Stomach (tissue), 4 donors: Measurements from ENCODE around the gene EP300.

ENCODE experiments used
- EP300 ChIP-seq: sonication (generic); formaldehyde crosslinking; IDR thresholded peaks from one replicate; pipeline ENCODE4 v1.6.1; 2017; ENCODE audit warnings: antibody characterized with exemption
- POLR2A ChIP-seq, 4 donors: fragments of 450-650 bp; IDR thresholded peaks; one replicate each; pipeline ENCODE4 v1.6.1; 2016; ENCODE audit warnings: antibody characterized with exemption in 4 of 4, control low read depth in 2 of 4, mild to moderate bottlenecking in 1 of 4, moderate library complexity in 1 of 4
- TF ChIP-seq, protein P1 (sequence below), 7 experiments: fragments of 450-650 bp in 4 of 7; fragments of 200-600 bp in 3 of 7; sonication (generic) in 3 of 7; IDR thresholded peaks; one replicate each; pipeline ENCODE4 v1.5.1; 2016 to 2019; ENCODE audit warnings: antibody characterized with exemption in 7 of 7, control low read depth in 2 of 7, mild to moderate bottlenecking in 1 of 7

GRCh38 chr22:41117127-41117965 is 25.0 kb downstream of the EP300 start:
- TF ChIP-seq, protein P1, sequence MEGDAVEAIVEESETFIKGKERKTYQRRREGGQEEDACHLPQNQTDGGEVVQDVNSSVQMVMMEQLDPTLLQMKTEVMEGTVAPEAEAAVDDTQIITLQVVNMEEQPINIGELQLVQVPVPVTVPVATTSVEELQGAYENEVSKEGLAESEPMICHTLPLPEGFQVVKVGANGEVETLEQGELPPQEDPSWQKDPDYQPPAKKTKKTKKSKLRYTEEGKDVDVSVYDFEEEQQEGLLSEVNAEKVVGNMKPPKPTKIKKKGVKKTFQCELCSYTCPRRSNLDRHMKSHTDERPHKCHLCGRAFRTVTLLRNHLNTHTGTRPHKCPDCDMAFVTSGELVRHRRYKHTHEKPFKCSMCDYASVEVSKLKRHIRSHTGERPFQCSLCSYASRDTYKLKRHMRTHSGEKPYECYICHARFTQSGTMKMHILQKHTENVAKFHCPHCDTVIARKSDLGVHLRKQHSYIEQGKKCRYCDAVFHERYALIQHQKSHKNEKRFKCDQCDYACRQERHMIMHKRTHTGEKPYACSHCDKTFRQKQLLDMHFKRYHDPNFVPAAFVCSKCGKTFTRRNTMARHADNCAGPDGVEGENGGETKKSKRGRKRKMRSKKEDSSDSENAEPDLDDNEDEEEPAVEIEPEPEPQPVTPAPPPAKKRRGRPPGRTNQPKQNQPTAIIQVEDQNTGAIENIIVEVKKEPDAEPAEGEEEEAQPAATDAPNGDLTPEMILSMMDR (IDR thresholded peaks at IDR 0.05), result no peak
- TF ChIP-seq POLR2A (IDR thresholded peaks at IDR 0.05) (no peak), EP300 (no peak)
